ENCODE data around the gene NDUFA7. TPM values are rescaled to one million over a fixed set of nuclear protein-coding genes. Genes with fewer than 3 reads are reported as not detected.
A peak's percentile ranks its signal among the peaks of the same experiment; 100 is the strongest.

NDUFA7 gene
- polyA plus RNA-seq, 2 of the 4 experiments (the other 2 are of a cell fraction), result 29.7 to 40.2 TPM

DNA sequence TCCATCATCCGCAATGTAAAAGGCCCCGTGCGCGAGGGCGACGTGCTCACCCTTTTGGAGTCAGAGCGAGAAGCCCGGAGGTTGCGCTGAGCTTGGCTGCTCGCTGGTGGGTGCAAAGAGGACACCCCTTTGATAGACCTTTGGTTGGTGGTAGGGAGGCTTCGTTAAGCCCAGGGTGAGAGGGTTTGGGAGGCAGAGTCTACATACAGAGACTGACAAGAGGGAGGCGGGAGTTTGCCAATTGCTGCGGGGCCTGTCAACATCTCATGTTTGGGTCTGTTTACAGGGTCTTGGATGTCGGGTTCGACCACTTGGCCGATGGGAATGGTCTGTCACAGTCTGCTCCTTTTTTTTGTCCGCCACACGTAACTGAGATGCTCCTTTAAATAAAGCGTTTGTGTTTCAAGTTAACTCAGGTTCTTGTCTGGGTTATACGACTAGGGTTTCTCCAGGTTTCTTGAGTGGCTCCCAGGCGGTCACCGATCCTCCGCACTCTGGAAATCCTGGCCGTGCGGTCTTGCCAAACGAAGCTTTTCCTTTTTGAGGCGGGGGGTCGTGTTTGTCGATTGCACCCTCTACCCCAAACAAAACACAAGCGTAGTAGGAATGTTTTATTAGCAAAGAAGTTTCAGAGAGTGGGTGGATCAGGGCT lies 937 bp upstream of the NDUFA7 start:
- Histone ChIP-seq H3K27ac (peak overlapping the region; percentile 95 to 99), H3K4me2 (peak overlapping the region; percentile 72), H3K9me3 (no peaks in the 10 kb centered on the region), H3K4me1 (peaks cover 22% of the 10 kb centered on the region), H3K4me3 (peak overlapping the region; percentile 100)
- peak in 1 of 2 experiments; percentile 3; a peak in 1 of 6 replicates for ATAC-seq
- CTCF ChIA-PET, result no interaction called here
- TF ChIP-seq SMC3 (IDR thresholded peaks at IDR 0.05) (no peak), ZNF302 (CRISPR knock-in tag; IDR thresholded peaks at IDR 0.05) (no peak), MYC (IDR thresholded peaks at IDR 0.05; ENCODE audit: borderline replicate concordance, low read length) (no peak)
- FAIRE-seq, result no peak
- no peak for DNase-seq (ENCODE audit: low read depth in 1 of 2, low spot score in 1 of 2)
- 5% methylated on average over 28 of the region's 30 CpGs for WGBS (ENCODE audit: missing lambda C conversion rate)
- POLR2A ChIA-PET, result interaction anchor here (0.8 to 1.7 kb wide), 3 partner anchors 10 to 13 kb away, joined by 3 to 20 read pairs (median 7); no protein-coding TSS in a partner anchor

DNA sequence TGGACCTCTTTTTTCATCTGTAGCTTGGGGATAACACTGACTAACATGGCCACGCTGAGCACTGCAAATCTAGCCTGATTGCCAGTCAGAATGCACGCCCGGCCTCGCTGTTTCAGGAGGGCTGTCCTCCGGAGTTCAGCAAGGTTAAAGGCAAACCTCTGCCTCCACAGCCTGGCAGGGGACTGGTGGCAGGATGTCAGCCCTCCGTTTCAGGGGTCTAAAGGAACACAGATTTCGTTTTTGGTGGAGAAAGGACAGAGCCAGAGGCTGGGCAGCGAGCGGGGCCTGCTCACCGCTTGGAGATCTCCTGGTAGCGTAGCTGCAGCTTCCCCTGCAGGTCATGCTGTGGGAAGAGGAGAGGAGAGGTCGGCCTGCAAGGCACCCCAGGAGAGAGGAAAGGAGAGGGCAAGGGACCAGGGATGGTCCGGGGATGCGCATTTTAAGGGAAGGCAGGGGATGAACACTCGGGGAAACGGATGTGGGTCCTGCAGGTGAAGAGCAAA lies 560 bp downstream of the NDUFA7 start:
- TF ChIP-seq RAD21 (conservative IDR thresholded peaks at IDR 0.05 in 1 of 2, IDR thresholded peaks at IDR 0.05 in 1 of 2) (no peak), MYC (IDR thresholded peaks at IDR 0.05; ENCODE audit: borderline replicate concordance, low read length) (no peak), FOXS1 (CRISPR knock-in tag; IDR thresholded peaks at IDR 0.05) (no peak), ZSCAN20 (CRISPR knock-in tag; IDR thresholded peaks at IDR 0.05) (no peak), RCOR1 (IDR thresholded peaks at IDR 0.05; ENCODE audit: low read depth, low read length) (no peak), MAFK (IDR thresholded peaks at IDR 0.05; ENCODE audit: partially characterized antibody) (no peak), GATA3 (IDR thresholded peaks at IDR 0.05; ENCODE audit: borderline replicate concordance) (no peak), EP300 (IDR thresholded peaks at IDR 0.05) (no peak), RARB (CRISPR knock-in tag; IDR thresholded peaks at IDR 0.05) (no peak), SMC3 (IDR thresholded peaks at IDR 0.05) (no peak), POLR2AphosphoS2 (conservative IDR thresholded peaks at IDR 0.05; ENCODE audit: low read length) (no peak), HOXB13 (CRISPR knock-in tag; IDR thresholded peaks at IDR 0.05; ENCODE audit: low read depth) (no peak), CHD4 (IDR thresholded peaks at IDR 0.05; ENCODE audit: borderline replicate concordance) (no peak), ZC3H11A (IDR thresholded peaks at IDR 0.05) (no peak), CHD2 (IDR thresholded peaks at IDR 0.05; ENCODE audit: low read length, partially characterized antibody) (no peak), FOSL2 (IDR thresholded peaks at IDR 0.05) (no peak), FOSL2 (CRISPR knock-in tag; IDR thresholded peaks at IDR 0.05) (no peak), NPAS2 (CRISPR knock-in tag; IDR thresholded peaks at IDR 0.05; ENCODE audit: borderline replicate concordance) (no peak)
- TF ChIP-seq, protein P1, sequence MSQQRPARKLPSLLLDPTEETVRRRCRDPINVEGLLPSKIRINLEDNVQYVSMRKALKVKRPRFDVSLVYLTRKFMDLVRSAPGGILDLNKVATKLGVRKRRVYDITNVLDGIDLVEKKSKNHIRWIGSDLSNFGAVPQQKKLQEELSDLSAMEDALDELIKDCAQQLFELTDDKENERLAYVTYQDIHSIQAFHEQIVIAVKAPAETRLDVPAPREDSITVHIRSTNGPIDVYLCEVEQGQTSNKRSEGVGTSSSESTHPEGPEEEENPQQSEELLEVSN (IDR thresholded peaks at IDR 0.05; ENCODE audit: borderline replicate concordance, low read depth), result no peak
- TF ChIP-seq, protein P2, sequence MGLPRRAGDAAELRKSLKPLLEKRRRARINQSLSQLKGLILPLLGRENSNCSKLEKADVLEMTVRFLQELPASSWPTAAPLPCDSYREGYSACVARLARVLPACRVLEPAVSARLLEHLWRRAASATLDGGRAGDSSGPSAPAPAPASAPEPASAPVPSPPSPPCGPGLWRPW (IDR thresholded peaks at IDR 0.05), result no peak
- DNase-seq (ENCODE audit: low read depth in 1 of 2, low spot score in 1 of 2) (no peak), ATAC-seq (peak; percentile 9 to 31; a peak in 4 of 6 replicates), FAIRE-seq (no peak)
- H3K27ac ChIP-seq, result peak overlapping the region; percentile 95 to 99
- H3K9me3 ChIP-seq, result no peaks in the 10 kb centered on the region
- H3K4me3 ChIP-seq, result peak overlapping the region; percentile 100
- ChIA-PET POLR2A (interaction anchor here (0.6 to 1.7 kb wide), 3 partner anchors 9 to 283 kb away, joined by 3 to 20 read pairs (median 7); no protein-coding TSS in a partner anchor), CTCF (interaction anchor here (0.8 to 1.3 kb wide), 3 partner anchors 10 to 52 kb away, joined by 3 to 7 read pairs (median 5); no protein-coding TSS in a partner anchor)
- H3K4me2 ChIP-seq, result peak overlapping the region; percentile 98
- 2% methylated on average over 14 of the region's 16 CpGs for WGBS (ENCODE audit: missing lambda C conversion rate)
- H3K4me1 ChIP-seq, result peaks cover 22% of the 10 kb centered on the region

DNA sequence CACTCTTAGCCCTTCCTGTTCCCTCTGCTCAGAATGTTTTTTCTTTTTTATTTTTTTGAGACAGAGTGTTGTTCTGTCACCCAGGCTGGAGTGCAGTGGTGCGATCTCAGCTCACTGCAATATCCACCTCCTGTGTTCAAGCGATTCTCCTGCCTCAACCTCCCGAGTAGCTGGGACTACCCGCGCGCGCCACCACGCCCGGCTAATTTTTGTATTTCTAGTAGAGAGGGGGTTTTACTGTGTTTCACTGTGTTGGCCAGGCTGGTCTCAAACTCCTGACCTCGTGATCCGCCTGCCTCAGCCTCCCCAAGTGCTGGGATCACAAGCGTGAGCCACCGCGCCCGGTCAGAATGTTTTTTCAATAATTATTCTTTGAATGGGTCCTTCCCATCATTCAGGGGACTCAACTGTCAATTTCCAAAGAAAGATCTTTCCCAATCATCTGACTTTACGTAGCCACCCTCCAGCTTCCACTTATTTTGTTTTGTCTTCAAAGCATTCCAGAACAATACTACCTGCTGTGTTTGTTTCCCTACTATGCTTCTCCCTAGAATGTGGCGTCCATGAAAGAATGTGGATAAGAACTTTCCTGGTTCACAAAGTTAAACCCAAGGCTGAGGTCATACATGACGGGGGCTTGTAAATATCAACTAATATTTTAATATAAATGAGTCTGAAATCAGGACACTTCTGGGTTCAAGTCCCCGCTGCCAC lies 1.2 kb downstream of the NDUFA7 start:
- no peak for DNase-seq (ENCODE audit: low read depth in 1 of 2, low spot score in 1 of 2)
- whole genome bisulfite sequencing (ENCODE audit: missing lambda C conversion rate), result 78% methylated on average over 19 of the region's 19 CpGs
- no peak for FAIRE-seq
- Histone ChIP-seq H3K27ac (peak overlapping the region; percentile 95 to 99), H3K9me3 (no peaks in the 10 kb centered on the region), H3K4me2 (peak overlapping the region; percentile 98), H3K4me3 (peak overlapping the region; percentile 100), H3K4me1 (peaks cover 22% of the 10 kb centered on the region)
- no peak for ATAC-seq
- POLR2A ChIA-PET, result interaction anchor here (1.7 kb wide), 2 partner anchors 8 to 15 kb away, joined by 7 to 20 read pairs; no protein-coding TSS in a partner anchor
- CTCF ChIA-PET, result interaction anchor here (1.2 to 1.3 kb wide), 2 partner anchors 9 to 51 kb away, joined by 5 to 7 read pairs; no protein-coding TSS in a partner anchor
- no peak for TF ChIP-seq KDM5A (IDR thresholded peaks at IDR 0.05)
- TF ChIP-seq, protein P3, sequence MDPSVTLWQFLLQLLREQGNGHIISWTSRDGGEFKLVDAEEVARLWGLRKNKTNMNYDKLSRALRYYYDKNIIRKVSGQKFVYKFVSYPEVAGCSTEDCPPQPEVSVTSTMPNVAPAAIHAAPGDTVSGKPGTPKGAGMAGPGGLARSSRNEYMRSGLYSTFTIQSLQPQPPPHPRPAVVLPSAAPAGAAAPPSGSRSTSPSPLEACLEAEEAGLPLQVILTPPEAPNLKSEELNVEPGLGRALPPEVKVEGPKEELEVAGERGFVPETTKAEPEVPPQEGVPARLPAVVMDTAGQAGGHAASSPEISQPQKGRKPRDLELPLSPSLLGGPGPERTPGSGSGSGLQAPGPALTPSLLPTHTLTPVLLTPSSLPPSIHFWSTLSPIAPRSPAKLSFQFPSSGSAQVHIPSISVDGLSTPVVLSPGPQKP (IDR thresholded peaks at IDR 0.05; ENCODE audit: low read depth, low read length), result no peak
- TF ChIP-seq, protein P4, sequence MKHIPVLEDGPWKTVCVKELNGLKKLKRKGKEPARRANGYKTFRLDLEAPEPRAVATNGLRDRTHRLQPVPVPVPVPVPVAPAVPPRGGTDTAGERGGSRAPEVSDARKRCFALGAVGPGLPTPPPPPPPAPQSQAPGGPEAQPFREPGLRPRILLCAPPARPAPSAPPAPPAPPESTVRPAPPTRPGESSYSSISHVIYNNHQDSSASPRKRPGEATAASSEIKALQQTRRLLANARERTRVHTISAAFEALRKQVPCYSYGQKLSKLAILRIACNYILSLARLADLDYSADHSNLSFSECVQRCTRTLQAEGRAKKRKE (CRISPR knock-in tag; IDR thresholded peaks at IDR 0.05; ENCODE audit: low read depth), result no peak
- TF ChIP-seq CHD4 (IDR thresholded peaks at IDR 0.05; ENCODE audit: borderline replicate concordance), result no peak
- TF ChIP-seq ZNF302 (CRISPR knock-in tag; IDR thresholded peaks at IDR 0.05), result no peak
- no peak for TF ChIP-seq RNF2 (IDR thresholded peaks at IDR 0.05; ENCODE audit: borderline replicate concordance, low read depth)
- no peak for TF ChIP-seq ESRRA (IDR thresholded peaks at IDR 0.05; ENCODE audit: borderline replicate concordance, low read length)
- TF ChIP-seq JUNB (IDR thresholded peaks at IDR 0.05), result no peak
- TF ChIP-seq HEYL (CRISPR knock-in tag; IDR thresholded peaks at IDR 0.05), result no peak

All from A549 (cell line).